Stomach (tissue), 9 donors: Measurements from ENCODE around the gene CEP295NL. TPM values are rescaled to one million over a fixed set of nuclear protein-coding genes. Genes with fewer than 3 reads are reported as not detected.
"Not testable (repeated sequence)": the region's sequence is repeated elsewhere in the genome, so short reads cannot be mapped to it uniquely, and the experiment has no call there.

Source experiments
- DNase-seq, 2 donors: peaks; one replicate each; pipeline versions ENCODE4 v3.0.0 to v3.0.0-alpha.2; 2013 to 2019
- H3K27ac ChIP-seq, 5 donors: fragments of 200-600 bp in 4 of 5; sonication (generic) in 4 of 5; one replicate each; pipeline ENCODE4 v1.5.1; 2013 to 2019; ENCODE audit warnings: mild to moderate bottlenecking in 1 of 5, moderate library complexity in 1 of 5
- H3K27me3 ChIP-seq, 3 donors: fragments of 200-600 bp; sonication (generic); one replicate each; pipeline ENCODE4 v1.5.1; 2017 to 2019; ENCODE audit warnings: mixed run types in 1 of 3
- H3K36me3 ChIP-seq, 4 donors: fragments of 200-600 bp; sonication (generic); 1 replicate in 3 of 4; 2 replicates in 1 of 4; pipeline ENCODE4 v1.5.1; 2016 to 2019
- H3K4me1 ChIP-seq, 4 donors: fragments of 200-600 bp; sonication (generic); one replicate each; pipeline ENCODE4 v1.5.1; 2016 to 2019
- H3K4me3 ChIP-seq, 4 donors: fragments of 200-600 bp; sonication (generic) in 3 of 4; one replicate each; pipeline ENCODE4 v1.5.1; 2016 to 2019; ENCODE audit warnings: mild to moderate bottlenecking in 1 of 4
- H3K9me3 ChIP-seq, 4 donors: fragments of 200-600 bp; sonication (generic); one replicate each; pipeline ENCODE4 v1.5.1; 2016 to 2019
- CTCF ChIP-seq, 7 experiments: fragments of 450-650 bp in 4 of 7; fragments of 200-600 bp in 3 of 7; sonication (generic) in 3 of 7; IDR thresholded peaks; one replicate each; pipeline ENCODE4 v1.5.1; 2016 to 2019; ENCODE audit warnings: antibody characterized with exemption in 7 of 7, control low read depth in 2 of 7, mild to moderate bottlenecking in 1 of 7
- EP300 ChIP-seq: sonication (generic); formaldehyde crosslinking; IDR thresholded peaks from one replicate; pipeline ENCODE4 v1.6.1; 2017; ENCODE audit warnings: antibody characterized with exemption
- POLR2A ChIP-seq, 4 donors: fragments of 450-650 bp; IDR thresholded peaks; one replicate each; pipeline ENCODE4 v1.6.1; 2016; ENCODE audit warnings: antibody characterized with exemption in 4 of 4, control low read depth in 2 of 4, mild to moderate bottlenecking in 1 of 4, moderate library complexity in 1 of 4
- POLR2AphosphoS5 ChIP-seq, 3 donors: sonication (generic); formaldehyde crosslinking; IDR thresholded peaks; one replicate each; pipeline ENCODE4 v1.6.1; 2016; ENCODE audit warnings: antibody characterized with exemption in 3 of 3
- WGBS, 5 donors: extraction: QIAGEN DNeasy Blood & Tissue Kit in 3 of 5; methylation state at CpG; one replicate each; pipeline versions ENCODE4 v1.1.5 to v1.1.7; 2013 to 2018; 5-methylcytosine and 5-hydroxymethylcytosine counted together
- intact Hi-C: fragments of 100-400 bp; cut with DNase I; formaldehyde crosslinking; loops from one replicate; pipeline ENCODE4 v1.15.1; 2023; ENCODE audit warnings: low total_unique reads
- polyA plus RNA-seq, 3 donors: library from polyadenylated mRNA; stranded (reverse); fragments of 200-250 nt; gene quantifications; one replicate each; pipeline ENCODE4 v1.2.3, GENCODE V29; 2013
- total RNA-seq, 5 donors: library from RNA; depleted of rRNA; stranded (reverse); fragments of >200 nt; gene quantifications; one replicate each; pipeline versions ENCODE4 v1.1.0 to v1.2.3, GENCODE V29; 2014 to 2016
- donor health status: healthy with polysubstance abuse.
- donor health status: Bipolar disorder and iron deficiency.
- donor health status: healthy.

The CEP295NL gene
- total and polyA plus RNA-seq, 8 donors, result 0.31 to 23.9 (median 5.8) TPM; not detected in 1

- intact Hi-C loops, result no loop called here
- TF ChIP-seq POLR2AphosphoS5 (IDR thresholded peaks at IDR 0.05) (peak in 2 of 3 donors; percentile 17 to 30), CTCF (IDR thresholded peaks at IDR 0.05) (no peak)
- Histone ChIP-seq H3K9me3 (peaks cover 0 to 21% (median 14%) of the 10 kb centered on the region in 4 donors), H3K4me3 (no peak overlapping the region), H3K36me3 (no peaks in the 10 kb centered on the region), H3K27me3 (no peaks in the 10 kb centered on the region), H3K27ac (peak overlapping the region; percentile 63 to 87 (median 73)), H3K4me1 (peaks cover 6 to 29% (median 21%) of the 10 kb centered on the region in 4 donors)
- DNase-seq, result peak; percentile 76 to 86
- 31 to 50% (median 42%) methylated on average over 18 of the region's 18 CpGs for WGBS, 5 donors
Observed at GRCh38 chr17:78947235-78948149, 44.5 kb upstream of the CEP295NL start.

- Histone ChIP-seq H3K27me3 (no peaks in the 10 kb centered on the region), H3K4me1 (peaks cover 0 to 20% (median 13%) of the 10 kb centered on the region in 4 donors), H3K27ac (peak overlapping the region in 4 of 5 donors; percentile 68 to 87 (median 77)), H3K9me3 (peaks cover 0 to 18% (median 14%) of the 10 kb centered on the region in 4 donors), H3K36me3 (no peaks in the 10 kb centered on the region), H3K4me3 (no peak overlapping the region)
- DNase-seq, result no peak
- 68 to 74% (median 73%) methylated on average over 8 of the region's 8 CpGs for WGBS, 5 donors
- TF ChIP-seq POLR2AphosphoS5 (IDR thresholded peaks at IDR 0.05) (no peak), EP300 (no peak), CTCF (IDR thresholded peaks at IDR 0.05) (no peak), POLR2A (IDR thresholded peaks at IDR 0.05) (no peak)
- intact Hi-C loops, result no loop called here
Observed at GRCh38 chr17:78946631-78947030, 43.6 kb upstream of the CEP295NL start.

GRCh38 chr17:78946131-78946530 lies 43.1 kb upstream of the CEP295NL start:
- Histone ChIP-seq H3K27me3 (no peaks in the 10 kb centered on the region), H3K27ac (peak overlapping the region in 1 of 5 donors; percentile 81), H3K4me3 (no peak overlapping the region), H3K4me1 (peaks cover 0 to 19% (median 10%) of the 10 kb centered on the region in 4 donors), H3K9me3 (peaks cover 0 to 13% (median 11%) of the 10 kb centered on the region in 4 donors), H3K36me3 (no peaks in the 10 kb centered on the region)
- intact Hi-C loops, result no loop called here
- TF ChIP-seq POLR2AphosphoS5 (IDR thresholded peaks at IDR 0.05) (no peak), CTCF (IDR thresholded peaks at IDR 0.05) (no peak), POLR2A (IDR thresholded peaks at IDR 0.05) (no peak), EP300 (no peak)
- WGBS, 5 donors, result 84 to 92% (median 87%) methylated on average over 7 of the region's 7 CpGs
- no peak for DNase-seq

- H3K4me3 ChIP-seq, H3K27ac ChIP-seq, intact Hi-C loops, H3K27me3 ChIP-seq, DNase-seq, H3K9me3 ChIP-seq, H3K36me3 ChIP-seq: not testable (repeated sequence)
- 93 to 97% (median 94%) methylated on average over 12 of the region's 12 CpGs for WGBS, 5 donors
- peaks cover 0 to 19% (median 10%) of the 10 kb centered on the region in 4 donors for H3K4me1 ChIP-seq
Observed at GRCh38 chr17:78945455-78945854, 42.5 kb upstream of the CEP295NL start.

- TF ChIP-seq EP300, result no peak
- TF ChIP-seq POLR2AphosphoS5 (IDR thresholded peaks at IDR 0.05), result no peak
- no peak for TF ChIP-seq POLR2A (IDR thresholded peaks at IDR 0.05)
- TF ChIP-seq CTCF (IDR thresholded peaks at IDR 0.05), result no peak
- intact Hi-C loops, result no loop called here
- peaks cover 0 to 19% (median 10%) of the 10 kb centered on the region in 4 donors for H3K4me1 ChIP-seq
- H3K4me3 ChIP-seq, result no peak overlapping the region
- no peak overlapping the region for H3K27ac ChIP-seq
- WGBS, 5 donors, result 79 to 82% (median 81%) methylated on average over 10 of the region's 10 CpGs
- H3K27me3 ChIP-seq, result no peaks in the 10 kb centered on the region
- H3K9me3 ChIP-seq, result peaks cover 0 to 3% (median under 1%) of the 10 kb centered on the region in 4 donors
- no peak for DNase-seq
- no peaks in the 10 kb centered on the region for H3K36me3 ChIP-seq
Observed at GRCh38 chr17:78944956-78945355, 42.0 kb upstream of the CEP295NL start.
